Fibroblast of lung (primary cell): Measurements from ENCODE around the gene SPECC1L.

Experiments
- EZH2 ChIP-seq: IDR thresholded peaks from 2 replicates; pipeline ENCODE4 v1.5.1; 2012; ENCODE audit warnings: low read length, control low read depth, mild to moderate bottlenecking; ENCODE audit errors: missing control alignments
- TF ChIP-seq, protein P1 (sequence below), 2 donors: IDR thresholded peaks in 1 of 2; conservative IDR thresholded peaks in 1 of 2; 1 replicate in 1 of 2; 2 replicates in 1 of 2; pipeline ENCODE4 v1.5.1; 2011 to 2012; ENCODE audit warnings: low read length in 2 of 2, control low read depth in 1 of 2, inconsistent platforms in 1 of 2, low read depth in 1 of 2, mild to moderate bottlenecking in 1 of 2

DNA sequence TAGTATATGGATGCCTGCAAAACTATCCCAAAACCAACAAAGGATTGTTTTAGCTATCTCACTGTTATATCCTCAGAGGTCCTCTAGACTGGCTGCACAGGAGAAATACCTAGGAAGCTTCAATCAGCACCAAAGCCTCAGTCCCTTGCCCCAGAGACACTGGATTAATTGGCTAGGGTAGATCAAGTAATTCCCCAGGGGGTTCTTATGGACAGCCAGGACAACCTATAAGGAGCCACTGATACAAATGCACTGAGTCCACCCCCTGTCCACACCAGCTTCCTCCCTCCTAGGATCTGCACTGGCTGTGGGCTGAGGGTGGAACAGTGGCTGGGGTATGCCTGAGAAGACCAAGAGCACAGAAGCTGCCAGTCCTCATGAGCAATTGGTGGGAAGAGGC lies 173.0 kb downstream of the SPECC1L start:
- TF ChIP-seq EZH2: no peak
- TF ChIP-seq, protein P1, sequence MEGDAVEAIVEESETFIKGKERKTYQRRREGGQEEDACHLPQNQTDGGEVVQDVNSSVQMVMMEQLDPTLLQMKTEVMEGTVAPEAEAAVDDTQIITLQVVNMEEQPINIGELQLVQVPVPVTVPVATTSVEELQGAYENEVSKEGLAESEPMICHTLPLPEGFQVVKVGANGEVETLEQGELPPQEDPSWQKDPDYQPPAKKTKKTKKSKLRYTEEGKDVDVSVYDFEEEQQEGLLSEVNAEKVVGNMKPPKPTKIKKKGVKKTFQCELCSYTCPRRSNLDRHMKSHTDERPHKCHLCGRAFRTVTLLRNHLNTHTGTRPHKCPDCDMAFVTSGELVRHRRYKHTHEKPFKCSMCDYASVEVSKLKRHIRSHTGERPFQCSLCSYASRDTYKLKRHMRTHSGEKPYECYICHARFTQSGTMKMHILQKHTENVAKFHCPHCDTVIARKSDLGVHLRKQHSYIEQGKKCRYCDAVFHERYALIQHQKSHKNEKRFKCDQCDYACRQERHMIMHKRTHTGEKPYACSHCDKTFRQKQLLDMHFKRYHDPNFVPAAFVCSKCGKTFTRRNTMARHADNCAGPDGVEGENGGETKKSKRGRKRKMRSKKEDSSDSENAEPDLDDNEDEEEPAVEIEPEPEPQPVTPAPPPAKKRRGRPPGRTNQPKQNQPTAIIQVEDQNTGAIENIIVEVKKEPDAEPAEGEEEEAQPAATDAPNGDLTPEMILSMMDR (conservative IDR thresholded peaks at IDR 0.05 in 1 of 2, IDR thresholded peaks at IDR 0.05 in 1 of 2; ENCODE audit: low read depth in 1 of 2, low read length in 2 of 2): no peak
